Dermis microvascular lymphatic vessel endothelial cell (primary cell): ENCODE data around the gene NAPG. TPM values are rescaled to one million over a fixed set of nuclear protein-coding genes. Genes with fewer than 3 reads are reported as not detected.
"Not testable (repeated sequence)": the region's sequence is repeated elsewhere in the genome, so short reads cannot be mapped to it uniquely, and the experiment has no call there.

ENCODE experiments used
- DNase-seq, 2 donors: peaks; one replicate each; pipeline versions ENCODE4 v3.0.0 to v3.0.0-alpha.2; 2010; ENCODE audit warnings: low read depth in 2 of 2
- total RNA-seq: library from RNA; depleted of rRNA; stranded (reverse); fragments of >200 nt; gene quantifications from 2 replicates; pipeline ENCODE4 v1.2.1, GENCODE V29; 2014

The NAPG gene
- total RNA-seq, result 28.4 and 29.1 TPM in 2 replicates

DNA sequence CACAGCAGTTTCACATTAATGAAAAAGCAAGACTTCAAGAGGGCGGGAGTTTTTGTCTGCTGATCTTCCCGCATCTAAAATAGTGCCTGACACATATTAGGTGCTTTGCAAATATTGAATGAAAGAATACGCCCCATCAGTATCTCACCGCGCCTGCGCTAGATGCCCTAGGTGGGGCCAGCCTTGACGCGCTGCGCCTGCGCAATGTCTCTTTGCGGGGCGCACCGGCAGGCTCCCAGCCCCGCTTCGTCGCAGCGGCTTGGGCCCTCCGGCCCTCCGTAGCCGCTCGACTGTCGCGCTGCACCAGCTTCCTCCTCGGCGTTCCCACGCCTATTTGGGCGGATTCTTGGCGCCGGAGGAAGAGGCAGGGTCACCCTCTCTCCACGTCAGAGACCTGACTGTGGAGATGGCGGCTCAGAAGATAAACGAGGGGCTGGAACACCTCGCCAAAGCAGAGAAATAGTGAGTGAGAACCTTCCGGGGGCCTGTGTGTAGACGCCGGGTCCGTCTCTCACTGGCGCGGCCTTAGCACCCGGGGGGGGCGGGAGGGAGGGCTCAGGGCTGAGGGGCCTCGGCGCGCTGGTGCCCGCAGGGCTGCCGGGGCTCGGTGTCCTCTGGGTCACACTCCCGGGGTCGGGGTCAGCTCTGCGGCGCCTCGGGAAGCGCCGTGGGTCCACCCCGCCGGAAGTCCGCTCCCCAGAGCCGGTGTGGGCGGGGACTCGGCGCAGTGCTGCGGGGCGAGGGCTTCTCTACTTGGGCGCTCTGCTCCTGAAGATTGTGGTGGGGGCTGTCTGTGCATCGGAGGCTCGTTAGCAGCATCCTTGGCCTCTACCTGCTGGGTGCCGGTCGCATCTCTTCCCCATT is at the start of gene NAPG:
TSS of gene NAPG (plus strand) at position 331 of the 864 bp plus-strand sequence. CDS start at position 407, 76 bp downstream.
- DNase-seq, result peak; percentile 87 to 96

DNA sequence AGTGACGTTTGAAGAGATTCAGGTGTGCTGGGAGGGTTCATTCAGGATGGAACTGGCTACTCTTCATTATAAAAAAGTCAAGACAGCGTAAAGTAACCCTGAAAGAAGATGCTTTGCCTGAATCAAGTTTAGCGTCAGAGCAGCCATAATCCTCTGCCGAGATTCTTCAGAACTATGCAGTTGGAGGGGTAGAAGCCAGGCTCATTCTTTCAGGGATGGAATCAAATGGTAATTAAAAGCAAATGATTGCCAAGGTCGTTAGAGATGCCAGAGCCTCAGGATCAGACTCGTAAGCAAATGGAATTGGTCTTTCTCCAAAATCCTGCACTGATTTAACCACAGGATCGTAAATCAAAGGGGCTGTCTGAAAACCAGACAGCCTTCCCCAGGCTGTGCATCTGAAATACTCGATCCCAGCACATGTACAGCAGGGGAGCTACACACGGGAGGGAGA is 49.5 kb upstream of the NAPG start:
- no peak for DNase-seq

DNA sequence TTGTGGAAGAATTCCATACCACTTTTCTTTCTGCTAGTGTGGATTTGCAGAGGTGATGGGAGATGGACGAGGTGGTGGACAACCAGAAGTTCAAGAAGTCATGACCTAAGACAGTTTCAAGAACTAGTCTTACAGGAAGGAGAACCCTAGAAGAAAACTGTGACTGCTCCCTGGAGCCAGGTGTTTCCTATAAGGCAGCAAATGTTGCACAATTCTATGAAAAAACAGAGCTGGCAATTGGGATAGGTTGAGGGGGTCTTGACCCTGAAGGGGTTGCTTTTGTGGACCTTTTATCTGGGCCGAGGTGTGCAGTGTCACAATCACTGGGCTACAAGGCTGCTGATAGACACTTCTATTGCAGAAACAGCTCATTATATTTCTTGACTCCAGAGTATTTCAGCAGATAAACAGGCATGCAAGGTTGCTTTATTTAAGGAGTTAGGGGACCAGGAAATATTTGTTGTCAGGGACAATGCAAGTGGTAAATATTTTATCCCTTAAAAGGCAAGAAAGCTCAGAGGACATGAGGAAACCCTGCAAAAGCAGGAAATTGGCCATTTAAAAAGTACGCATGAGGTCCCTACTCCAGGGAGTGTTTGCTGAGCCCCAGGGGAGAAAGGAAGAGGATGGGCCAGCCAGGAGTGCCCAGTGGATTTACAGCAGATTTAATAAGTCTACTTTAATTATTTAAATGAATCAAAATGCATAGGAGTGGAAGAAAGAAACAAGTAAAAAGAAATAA is 48.5 kb upstream of the NAPG start:
- DNase-seq, result no peak

DNA sequence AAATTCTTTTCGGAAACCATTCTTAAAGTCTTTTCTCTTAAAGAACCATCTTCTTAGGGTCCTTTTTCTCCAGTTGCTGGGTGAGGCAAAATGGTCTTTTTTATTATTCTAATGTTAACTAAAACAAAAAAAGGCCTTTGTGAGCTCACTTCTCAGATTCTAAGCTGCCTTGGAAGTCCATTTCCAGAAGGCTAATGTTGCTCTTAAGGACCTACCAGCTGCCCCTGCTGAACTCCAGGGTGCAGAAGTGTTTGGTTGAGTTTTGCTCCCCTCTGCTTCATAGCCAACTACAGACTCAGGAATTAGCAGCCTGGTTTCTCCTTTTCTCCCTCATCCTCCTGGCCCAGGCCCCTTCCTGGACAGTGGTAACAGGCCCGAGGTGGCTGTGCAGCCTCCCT is 48.0 kb upstream of the NAPG start:
- DNase-seq, result no peak

DNA sequence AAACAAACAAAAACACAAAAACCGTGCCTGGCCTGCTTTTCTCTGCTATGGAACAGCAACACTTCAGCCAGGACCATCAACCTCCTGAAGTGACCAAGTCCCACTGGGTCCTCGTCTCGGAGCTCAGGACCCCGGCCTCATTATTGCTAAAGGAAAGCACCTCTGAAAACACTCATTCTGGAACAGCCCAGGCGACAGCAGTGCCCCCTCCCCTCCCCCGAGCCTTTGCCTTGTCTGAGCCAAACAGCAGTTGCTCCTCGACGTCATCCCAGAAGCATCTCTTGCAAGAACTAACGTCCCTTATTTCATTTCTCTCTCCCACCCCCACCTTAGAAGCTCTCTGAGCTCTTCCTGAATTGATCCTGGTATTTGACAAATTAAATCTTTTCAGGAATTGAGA is 44.0 kb upstream of the NAPG start:
- DNase-seq, result no peak

DNA sequence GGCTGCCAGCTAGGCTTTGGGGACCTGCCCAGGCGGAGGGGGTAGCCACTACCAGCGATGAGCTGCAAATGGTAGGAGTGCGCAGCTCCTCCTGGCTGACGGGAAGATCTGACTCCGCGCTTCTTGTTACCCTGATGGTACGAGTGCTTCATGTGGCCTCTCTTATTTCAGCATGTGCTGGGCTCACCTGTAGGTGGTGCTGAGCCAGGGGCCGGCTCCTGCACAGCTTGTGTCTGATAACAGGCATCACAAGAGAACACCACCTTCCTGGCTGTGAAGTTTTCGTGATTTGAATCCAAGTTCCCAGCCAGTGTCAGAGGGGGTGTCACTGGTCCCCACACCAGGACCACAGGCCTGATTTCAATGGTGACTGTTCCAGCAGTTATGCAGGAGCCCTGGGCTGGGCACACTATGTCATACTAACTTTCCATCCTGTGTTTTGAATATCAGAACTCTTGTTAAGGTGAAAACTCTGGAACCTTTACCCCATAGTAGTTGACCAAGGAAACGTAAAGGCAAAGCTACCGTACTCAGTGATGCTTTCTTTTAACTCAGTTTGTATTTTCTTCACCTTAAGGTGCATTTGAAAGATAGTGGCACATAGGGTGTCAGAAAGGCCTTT is 43.4 kb upstream of the NAPG start:
- no peak for DNase-seq

DNA sequence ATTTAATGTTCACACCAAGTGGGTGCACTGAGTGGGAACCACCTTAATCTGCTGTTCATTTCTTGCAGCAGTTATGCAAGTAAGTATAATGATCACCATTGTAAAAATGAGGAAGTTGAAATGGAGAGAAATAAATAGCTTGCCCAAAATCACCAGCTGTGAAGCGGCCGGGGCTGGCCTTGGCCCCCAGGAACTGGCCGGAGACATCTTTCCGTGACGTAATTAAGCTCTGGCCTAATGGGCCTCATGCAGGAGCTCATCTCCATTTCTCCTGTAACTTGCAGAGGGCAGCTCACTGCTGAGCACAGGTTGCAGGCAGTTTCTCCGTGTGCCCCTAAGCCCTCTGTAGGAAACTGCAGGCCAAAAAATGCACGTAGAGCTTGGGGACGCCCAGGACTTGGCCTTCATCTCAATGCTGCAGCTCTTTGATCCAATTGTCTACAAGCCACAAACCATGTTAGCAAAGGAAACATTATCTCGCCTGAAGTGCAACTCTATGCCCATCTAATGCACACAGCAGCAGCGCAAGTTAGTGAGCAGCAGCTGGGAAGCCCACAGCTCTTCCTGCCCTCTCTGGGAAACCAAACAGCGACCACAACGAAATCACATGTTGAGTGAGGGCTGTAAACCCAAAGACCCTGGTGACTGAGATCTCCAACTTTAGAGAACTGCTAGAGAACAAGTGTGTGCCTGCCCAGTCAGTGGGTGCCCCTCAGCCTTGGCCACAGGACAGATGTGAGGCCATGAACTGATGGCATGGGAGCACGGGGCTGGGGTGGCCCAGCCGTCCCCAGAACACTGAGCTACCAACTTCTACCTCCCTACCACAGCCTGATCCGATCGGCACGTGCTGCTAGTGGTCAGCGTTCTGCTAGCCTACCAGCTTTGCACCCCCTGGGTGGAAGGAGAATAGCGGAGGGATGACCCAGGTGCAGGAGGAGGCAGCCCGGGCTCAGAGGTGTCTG is 42.6 kb upstream of the NAPG start:
- no peak for DNase-seq

DNA sequence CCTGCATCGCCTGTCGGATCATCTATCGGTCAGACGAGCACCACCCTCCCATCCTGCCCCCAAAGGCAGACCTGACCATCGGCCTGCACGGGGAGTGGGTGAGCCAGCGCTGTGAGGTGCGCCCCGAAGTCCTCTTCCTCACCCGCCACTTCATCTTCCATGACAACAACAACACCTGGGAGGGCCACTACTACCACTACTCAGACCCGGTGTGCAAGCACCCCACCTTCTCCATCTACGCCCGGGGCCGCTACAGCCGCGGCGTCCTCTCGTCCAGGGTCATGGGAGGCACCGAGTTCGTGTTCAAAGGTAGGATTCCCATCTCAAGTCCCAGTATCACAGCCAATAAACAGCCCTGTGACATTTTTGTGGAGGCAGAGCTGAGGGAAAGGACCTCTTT is 40.4 kb upstream of the NAPG start:
- no peak for DNase-seq

DNA sequence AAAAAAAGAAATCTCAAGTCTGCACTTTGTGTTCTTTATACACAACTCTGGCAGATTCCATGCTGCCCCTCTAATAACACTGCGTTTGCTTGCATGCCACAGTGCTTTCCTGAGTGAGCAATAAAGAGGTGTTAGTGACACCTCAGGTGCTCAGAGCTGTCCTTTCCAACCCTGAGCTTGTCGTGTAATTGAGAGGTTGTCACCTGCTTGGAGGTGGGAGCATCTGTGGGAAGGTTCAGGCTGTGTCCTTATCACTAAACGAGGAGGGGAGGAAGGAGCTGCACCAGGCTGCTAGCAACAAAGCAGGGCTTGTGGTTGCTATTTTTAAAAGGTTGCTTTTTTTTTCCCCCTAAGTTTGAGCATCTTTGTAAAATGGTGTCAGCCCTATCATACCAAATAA is 39.5 kb upstream of the NAPG start:
- no peak for DNase-seq

DNA sequence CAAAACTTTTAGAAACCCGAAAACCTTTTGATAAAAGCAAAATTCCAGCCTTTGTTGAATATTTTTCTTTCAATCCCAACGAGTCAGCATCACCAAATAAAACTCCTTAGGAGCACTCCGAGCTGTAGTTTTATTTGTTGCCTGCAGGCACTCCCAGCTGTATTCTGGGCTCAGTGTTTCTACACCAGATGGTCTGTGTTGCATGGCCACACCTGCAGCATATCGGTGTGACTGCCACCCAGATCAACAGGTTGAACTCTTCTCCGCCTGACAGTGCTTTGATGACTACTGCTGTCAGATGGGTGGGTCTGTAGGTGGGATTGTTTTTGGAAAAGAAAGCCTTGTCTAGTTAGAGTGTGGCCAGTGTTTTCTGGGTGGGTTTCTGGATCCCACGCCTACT is 38.7 kb upstream of the NAPG start:
- DNase-seq, result no peak

DNA sequence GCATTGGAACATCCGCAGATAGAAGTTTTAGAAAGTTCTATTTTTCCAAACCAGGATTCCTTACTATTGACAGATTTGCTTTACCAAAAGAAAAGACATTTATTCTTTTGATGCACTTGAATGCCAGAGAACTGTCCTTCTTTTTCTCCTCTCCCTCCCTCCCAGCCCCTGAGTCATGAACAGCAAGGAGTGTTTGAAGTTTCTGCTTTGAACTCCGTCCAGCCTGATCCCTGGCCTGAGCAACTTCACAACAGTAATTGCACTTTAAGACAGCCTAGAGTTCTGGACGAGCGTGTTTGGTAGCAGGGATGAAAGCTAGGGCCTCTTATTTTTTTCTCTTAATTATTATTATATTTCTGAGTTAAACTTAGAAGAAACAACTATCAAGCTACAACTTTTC is 37.8 kb upstream of the NAPG start:
- DNase-seq, result no peak

DNA sequence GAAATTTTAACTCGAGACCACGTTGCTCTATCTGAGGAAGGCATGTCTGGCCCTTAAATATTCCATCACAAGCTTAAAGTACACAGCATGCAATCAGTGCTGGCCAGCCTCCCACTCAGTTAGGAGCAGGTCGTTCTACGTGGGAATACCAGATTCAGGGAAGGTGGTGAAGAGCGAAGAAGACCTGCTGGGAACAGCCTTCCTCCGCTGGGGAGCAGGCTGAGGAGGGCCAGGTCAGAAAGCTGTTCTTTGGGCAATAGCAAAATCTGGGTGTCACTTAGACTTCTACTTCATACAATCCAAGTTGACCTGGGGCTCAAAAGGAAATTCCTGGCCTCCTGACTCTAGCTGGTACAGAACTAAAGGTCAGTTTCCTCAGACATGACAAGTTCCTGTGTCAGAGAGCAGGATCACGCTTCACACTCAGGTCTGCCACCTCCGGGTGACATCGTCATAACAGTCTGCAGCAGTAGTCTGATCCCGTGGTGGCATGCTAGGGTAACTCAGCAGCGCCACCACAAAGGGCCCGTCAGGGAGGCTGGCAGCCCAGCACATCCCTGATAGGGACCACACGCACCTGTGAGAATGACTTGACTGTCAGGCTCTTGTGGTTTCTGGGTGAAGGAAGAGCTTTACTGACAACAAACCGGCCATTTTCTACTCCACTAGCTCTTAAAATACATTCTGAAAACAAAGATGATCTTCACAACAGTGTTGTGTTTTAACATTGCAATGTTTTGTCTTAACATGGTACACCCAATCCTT is 35.2 kb upstream of the NAPG start:
- DNase-seq, result peak; percentile 10

DNA sequence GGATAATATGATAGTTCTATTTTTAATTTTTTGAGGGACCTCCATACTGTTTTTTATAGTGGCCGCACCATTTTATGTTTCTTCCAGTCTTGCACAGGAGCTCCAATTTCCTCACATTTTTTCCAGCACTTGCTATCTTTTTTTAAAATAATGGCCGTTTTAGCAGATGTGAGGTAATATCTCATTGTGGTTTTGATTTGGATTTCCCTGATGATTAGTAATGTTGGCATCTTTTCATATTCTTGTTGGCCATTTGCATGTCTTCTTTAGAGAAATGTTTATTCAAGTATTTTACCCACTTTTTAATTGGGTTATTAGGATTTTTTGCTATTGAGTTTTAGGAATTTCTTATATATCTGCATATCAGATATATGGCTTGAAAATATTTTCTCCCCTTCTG is 29.9 kb upstream of the NAPG start:
- no peak for DNase-seq

DNA sequence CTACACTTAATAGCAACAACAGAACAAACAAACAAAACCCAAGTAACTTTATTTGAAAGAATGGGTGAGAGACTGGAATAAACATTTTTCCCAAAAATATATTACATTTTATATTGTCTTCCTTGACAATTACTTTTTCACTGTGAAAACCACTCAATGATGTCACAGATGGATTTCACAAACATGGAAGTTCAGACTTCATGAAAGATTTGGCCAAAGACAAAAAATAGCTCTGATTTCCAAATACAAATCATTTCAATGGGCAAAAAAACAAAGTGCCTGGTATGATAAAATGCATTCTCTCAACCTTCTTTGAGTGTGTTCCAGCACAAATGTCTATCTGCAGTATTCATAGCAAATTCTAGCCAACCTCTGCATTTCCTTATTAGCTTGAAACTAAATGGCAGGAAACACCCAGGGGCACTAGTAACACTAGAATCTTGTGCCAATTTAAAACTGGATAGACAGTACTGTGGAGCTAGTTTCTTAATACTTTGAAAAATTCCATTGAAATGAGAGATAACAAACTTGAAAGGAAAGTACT is 28.5 kb upstream of the NAPG start:
- DNase-seq, result peak in 1 of 2 donors; percentile 5

DNA sequence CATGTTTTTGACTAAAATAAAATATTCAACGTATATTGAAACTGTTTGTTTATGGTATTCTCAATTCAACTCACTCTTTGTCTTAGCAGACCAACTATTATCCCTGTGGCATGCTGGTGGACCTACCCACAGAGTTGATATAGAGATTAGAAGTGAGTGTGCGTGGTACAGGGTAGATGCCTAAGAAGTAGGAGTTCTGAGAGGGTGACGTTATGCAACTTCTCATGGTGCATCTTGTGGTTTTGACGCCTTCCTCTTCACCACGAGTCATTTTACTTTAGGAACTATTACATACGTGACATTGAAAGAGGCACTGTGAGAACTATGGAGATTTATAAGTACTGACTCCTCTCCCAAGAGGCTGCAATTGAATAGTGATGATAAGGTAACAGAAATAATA is 26.6 kb upstream of the NAPG start:
- no peak for DNase-seq

DNA sequence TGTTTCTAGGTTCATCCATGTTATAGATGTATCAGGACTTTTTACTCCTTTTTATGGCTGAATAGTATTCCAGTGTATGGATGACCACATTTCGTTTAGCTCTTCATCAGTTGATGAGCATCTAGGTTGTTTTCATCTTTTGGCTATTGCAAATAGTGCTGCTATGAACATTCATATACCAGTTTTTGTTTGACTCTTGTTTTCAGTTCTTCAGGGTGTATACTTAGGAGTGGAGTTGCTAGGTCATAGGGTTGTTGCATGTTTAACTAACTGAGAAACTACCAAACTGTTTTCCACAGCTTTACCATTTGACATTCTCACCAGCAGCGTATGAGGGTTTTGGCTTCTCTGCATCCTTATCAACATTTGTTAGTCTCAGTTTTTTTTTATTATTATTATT is 25.8 kb upstream of the NAPG start:
- no peak for DNase-seq

DNA sequence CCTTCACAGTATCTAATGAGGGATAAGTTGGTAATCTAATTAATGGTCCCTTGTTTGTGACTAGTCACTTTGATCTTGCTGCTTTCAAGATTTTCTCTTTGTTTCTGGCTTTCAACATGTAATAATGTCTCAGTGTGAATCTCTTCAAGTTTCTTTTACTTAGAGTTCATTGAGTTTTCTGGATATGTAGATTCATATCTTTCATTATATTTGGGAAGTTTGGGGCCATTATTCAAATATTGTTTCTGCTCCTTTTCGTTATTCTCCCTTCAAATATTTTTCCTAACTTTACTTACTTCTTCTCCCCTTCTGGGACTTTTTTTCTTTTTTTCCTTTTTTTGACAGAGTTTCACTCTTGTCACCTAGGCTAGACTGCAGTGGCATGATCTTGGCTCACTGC is 21.1 kb upstream of the NAPG start:
- DNase-seq, result no peak

DNA sequence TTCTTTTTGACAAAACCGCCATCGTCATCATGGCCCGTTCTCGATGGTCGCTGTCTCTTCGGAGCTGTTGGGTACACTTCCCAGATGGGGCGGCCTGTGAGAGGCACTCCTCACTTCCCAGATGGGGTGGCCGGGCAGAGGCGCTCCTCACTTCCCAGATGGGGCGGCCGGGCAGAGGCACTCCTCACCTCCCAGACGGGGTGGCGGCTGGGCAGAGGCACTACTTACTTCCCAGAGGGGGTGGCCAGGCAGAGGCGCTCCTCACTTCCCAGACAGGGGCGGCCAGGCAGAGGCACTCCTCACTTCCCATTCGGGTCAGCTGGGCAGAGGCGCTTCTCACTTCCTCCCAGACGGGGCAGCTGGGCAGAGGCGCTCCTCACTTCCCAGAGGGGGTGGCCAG is 19.9 kb upstream of the NAPG start:
- DNase-seq, result not testable (repeated sequence)

DNA sequence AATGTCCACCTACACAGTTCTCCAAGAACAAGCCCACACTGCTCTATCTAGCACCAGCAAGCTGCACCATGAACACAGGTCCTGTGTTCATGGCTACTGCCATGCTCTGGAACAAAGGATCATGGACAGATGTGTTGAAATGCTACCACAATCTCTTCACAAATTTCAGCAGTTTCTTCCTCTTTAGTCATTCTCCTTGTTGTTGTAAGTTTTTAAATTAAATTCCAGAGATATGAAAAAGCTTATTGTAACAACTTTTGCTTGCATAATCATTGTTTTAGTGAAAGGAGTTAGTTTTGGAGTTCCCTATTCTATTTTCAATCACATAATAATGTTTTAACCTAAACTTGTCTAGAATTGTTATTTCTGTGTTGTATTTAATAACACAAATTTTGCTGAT is 17.2 kb upstream of the NAPG start:
- no peak for DNase-seq

DNA sequence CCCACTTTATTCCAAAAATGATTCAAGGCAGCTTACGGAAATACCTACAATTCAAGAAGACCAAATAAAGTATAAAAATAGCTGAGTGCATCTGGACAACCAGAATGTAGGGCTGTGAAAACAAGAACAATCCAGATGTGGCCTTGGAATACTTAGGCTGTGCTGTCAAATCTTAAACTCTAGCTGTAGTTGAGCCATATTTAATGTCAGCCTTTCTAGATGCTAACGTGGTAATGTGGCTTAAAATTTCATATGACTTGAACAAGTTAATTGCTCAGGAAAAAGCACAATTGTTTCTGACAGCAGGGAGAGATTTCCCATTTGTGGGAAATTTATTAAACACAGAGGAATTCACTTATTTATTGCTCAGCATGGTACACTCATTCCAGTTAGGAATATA is 14.6 kb upstream of the NAPG start:
- DNase-seq, result no peak
